ENCODE measurements around the gene UAP1L1.

Gene UAP1L1

GRCh38 chr9:137107982-137108381 is 30.7 kb downstream of the UAP1L1 start:
- Mint-ChIP-seq H3K9me3 (no peaks in the 10 kb centered on the region), H3K27ac (no peak overlapping the region), H3K36me3 (peaks cover 40% of the 10 kb centered on the region), H3K4me1 (peaks cover 9% of the 10 kb centered on the region), H3K4me3 (no peak overlapping the region)
- DNase-seq (ENCODE audit: low spot score in 2 of 2) (no peak), ATAC-seq (no peak)

GRCh38 chr9:137108608-137109249 is 31.4 kb downstream of the UAP1L1 start:
- H3K4me3 Mint-ChIP-seq: no peak overlapping the region
- no peak overlapping the region for H3K27ac Mint-ChIP-seq
- peaks cover 40% of the 10 kb centered on the region for H3K36me3 Mint-ChIP-seq
- DNase-seq (ENCODE audit: low spot score in 2 of 2) (no peak), ATAC-seq (no peak)
- no peaks in the 10 kb centered on the region for H3K9me3 Mint-ChIP-seq
- peaks cover 14% of the 10 kb centered on the region for H3K4me1 Mint-ChIP-seq

GRCh38 chr9:137109250-137110146 is 32.2 kb downstream of the UAP1L1 start:
- Mint-ChIP-seq H3K27ac (no peak overlapping the region), H3K36me3 (peaks cover 40% of the 10 kb centered on the region), H3K4me1 (peaks cover 14% of the 10 kb centered on the region), H3K4me3 (no peak overlapping the region), H3K9me3 (no peaks in the 10 kb centered on the region)
- DNase-seq (ENCODE audit: low spot score in 2 of 2): no peak
- no peak for ATAC-seq

- no peaks in the 10 kb centered on the region for H3K9me3 Mint-ChIP-seq
- ATAC-seq (no peak), DNase-seq (ENCODE audit: low spot score in 2 of 2) (no peak)
- H3K27ac Mint-ChIP-seq: peak overlapping the region; percentile 75
- H3K4me3 Mint-ChIP-seq: no peak overlapping the region
- peaks cover 14% of the 10 kb centered on the region for H3K4me1 Mint-ChIP-seq
- peaks cover 40% of the 10 kb centered on the region for H3K36me3 Mint-ChIP-seq
Observed at GRCh38 chr9:137110147-137110910, 33.0 kb downstream of the UAP1L1 start.

- H3K4me3 Mint-ChIP-seq: no peak overlapping the region
- H3K36me3 Mint-ChIP-seq: peaks cover 40% of the 10 kb centered on the region
- H3K9me3 Mint-ChIP-seq: no peaks in the 10 kb centered on the region
- peak overlapping the region; percentile 75 for H3K27ac Mint-ChIP-seq
- DNase-seq (ENCODE audit: low spot score in 2 of 2) (no peak), ATAC-seq (no peak)
- peaks cover 14% of the 10 kb centered on the region for H3K4me1 Mint-ChIP-seq
Observed at GRCh38 chr9:137110911-137111787, 33.8 kb downstream of the UAP1L1 start.

GRCh38 chr9:137111788-137112563 is 34.7 kb downstream of the UAP1L1 start:
- DNase-seq (ENCODE audit: low spot score in 2 of 2) (no peak), ATAC-seq (no peak)
- Mint-ChIP-seq H3K4me1 (peaks cover 14% of the 10 kb centered on the region), H3K9me3 (no peaks in the 10 kb centered on the region), H3K4me3 (no peak overlapping the region), H3K36me3 (peaks cover 40% of the 10 kb centered on the region), H3K27ac (no peak overlapping the region)

- H3K9me3 Mint-ChIP-seq: no peaks in the 10 kb centered on the region
- DNase-seq (ENCODE audit: low spot score in 2 of 2) (no peak), ATAC-seq (no peak)
- H3K36me3 Mint-ChIP-seq: peaks cover 39% of the 10 kb centered on the region
- peaks cover 14% of the 10 kb centered on the region for H3K4me1 Mint-ChIP-seq
- H3K27ac Mint-ChIP-seq: peak overlapping the region; percentile 48
- H3K4me3 Mint-ChIP-seq: peak overlapping the region; percentile 65
Observed at GRCh38 chr9:137112564-137113384, 35.5 kb downstream of the UAP1L1 start.

- DNase-seq (ENCODE audit: low spot score in 2 of 2): no peak
- ATAC-seq: peak; percentile 64
- peak overlapping the region; percentile 65 for H3K4me3 Mint-ChIP-seq
- peaks cover 31% of the 10 kb centered on the region for H3K36me3 Mint-ChIP-seq
- no peaks in the 10 kb centered on the region for H3K9me3 Mint-ChIP-seq
- peaks cover 14% of the 10 kb centered on the region for H3K4me1 Mint-ChIP-seq
- H3K27ac Mint-ChIP-seq: peak overlapping the region; percentile 48
Observed at GRCh38 chr9:137113385-137114159, 36.3 kb downstream of the UAP1L1 start.

GRCh38 chr9:137114220-137114612 is 36.9 kb downstream of the UAP1L1 start:
- peak overlapping the region; percentile 65 for H3K4me3 Mint-ChIP-seq
- no peak overlapping the region for H3K27ac Mint-ChIP-seq
- DNase-seq (ENCODE audit: low spot score in 2 of 2) (no peak), ATAC-seq (peak; percentile 31)
- no peaks in the 10 kb centered on the region for H3K9me3 Mint-ChIP-seq
- H3K36me3 Mint-ChIP-seq: peaks cover 25% of the 10 kb centered on the region
- peaks cover 18% of the 10 kb centered on the region for H3K4me1 Mint-ChIP-seq

GRCh38 chr9:137114613-137115393 is 37.5 kb downstream of the UAP1L1 start, which contains the start of gene DPP7:
Gene DPP7, minus strand, starts transcription at chr9:137114733. Its CDS starts 20 bp downstream, at chr9:137114713.
- Mint-ChIP-seq H3K4me1 (peaks cover 19% of the 10 kb centered on the region), H3K4me3 (peak within 1 kb of the TSS; percentile 65), H3K36me3 (peaks cover 19% of the 10 kb centered on the region), H3K27ac (peak within 1 kb of the TSS; percentile 48), H3K9me3 (no peaks in the 10 kb centered on the region)
- DNase-seq (ENCODE audit: low spot score in 2 of 2): peak; percentile 79 to 89
- ATAC-seq: peak; percentile 92

GRCh38 chr9:137115394-137116026 is 38.2 kb downstream of the UAP1L1 start:
- ATAC-seq: no peak
- peak overlapping the region; percentile 65 for H3K4me3 Mint-ChIP-seq
- H3K36me3 Mint-ChIP-seq: peaks cover 16% of the 10 kb centered on the region
- peaks cover 19% of the 10 kb centered on the region for H3K4me1 Mint-ChIP-seq
- no peak for DNase-seq (ENCODE audit: low spot score in 2 of 2)
- no peaks in the 10 kb centered on the region for H3K9me3 Mint-ChIP-seq
- no peak overlapping the region for H3K27ac Mint-ChIP-seq
